Right atrium auricular region (tissue), 2 donors: ENCODE data around the gene SMIM35. TPM values are rescaled to one million over a fixed set of nuclear protein-coding genes. Genes with fewer than 3 reads are reported as not detected.
A peak's percentile ranks its signal among the peaks of the same experiment; 100 is the strongest.

Experiments used
- DNase-seq: peaks from one replicate; pipeline ENCODE4 v3.0.0-alpha.2; 2019; ENCODE audit warnings: low spot score
- H3K27ac ChIP-seq, 2 donors: fragments of 200-600 bp; sonication (generic); 1 replicate in 1 of 2; 2 replicates in 1 of 2; pipeline ENCODE4 v1.5.1; 2016 to 2019
- H3K27me3 ChIP-seq, 2 donors: fragments of 200-600 bp; sonication (generic); one replicate each; pipeline versions ENCODE4 v1.5.1 to v1.6.0; 2017 to 2019
- H3K36me3 ChIP-seq: fragments of 200-600 bp; sonication (generic); one replicate; pipeline ENCODE4 v1.5.1; 2016
- H3K4me1 ChIP-seq, 2 donors: fragments of 200-600 bp; sonication (generic); one replicate each; pipeline versions ENCODE4 v1.5.1 to v1.6.0; 2017 to 2019
- H3K4me3 ChIP-seq, 2 donors: fragments of 200-600 bp; sonication (generic); 1 replicate in 1 of 2; 2 replicates in 1 of 2; pipeline ENCODE4 v1.5.1; 2017 to 2019; ENCODE audit warnings: mild to moderate bottlenecking in 1 of 2, moderate library complexity in 1 of 2
- H3K9me3 ChIP-seq, 2 donors: fragments of 200-600 bp; sonication (generic); one replicate each; pipeline ENCODE4 v1.5.1; 2019
- CTCF ChIP-seq, 2 donors: fragments of 200-600 bp; sonication (generic); IDR thresholded peaks; one replicate each; pipeline ENCODE4 v1.5.1; 2019; ENCODE audit warnings: antibody characterized with exemption in 2 of 2
- total RNA-seq, 2 donors: library from RNA; depleted of rRNA; stranded (reverse); fragments of >200 nt; gene quantifications; one replicate each; pipeline ENCODE4 v1.1.0, GENCODE V29; 2016

The SMIM35 gene
- total RNA-seq, 2 donors from 2014 or later, result not detected

- no peak overlapping the region for H3K27ac ChIP-seq
- no peak overlapping the region for H3K4me3 ChIP-seq
- no peaks in the 10 kb centered on the region for H3K36me3 ChIP-seq
- H3K27me3 ChIP-seq, result no peaks in the 10 kb centered on the region
- TF ChIP-seq CTCF (IDR thresholded peaks at IDR 0.05), result no peak
- H3K4me1 ChIP-seq, result no peaks in the 10 kb centered on the region
- H3K9me3 ChIP-seq, result no peaks in the 10 kb centered on the region
- no peak for DNase-seq
Measured at GRCh38 chr11:118124929-118125535, 38.3 kb upstream of the SMIM35 start.

- no peak for TF ChIP-seq CTCF (IDR thresholded peaks at IDR 0.05)
- no peak for DNase-seq
- no peak overlapping the region for H3K27ac ChIP-seq
Measured at GRCh38 chr11:118120793-118121192, 34.0 kb upstream of the SMIM35 start.

GRCh38 chr11:118117790-118118601, 31.2 kb upstream of the SMIM35 start:
- peak overlapping the region; percentile 8 to 19 for H3K27ac ChIP-seq

More at GRCh38 chr11:118120793-118121192, 34.0 kb upstream of the SMIM35 start:
- H3K36me3 ChIP-seq, result no peaks in the 10 kb centered on the region
- H3K9me3 ChIP-seq, result no peaks in the 10 kb centered on the region
- H3K27me3 ChIP-seq, result no peaks in the 10 kb centered on the region
- H3K4me3 ChIP-seq, result no peak overlapping the region
- peaks cover 0 to 17% of the 10 kb centered on the region in 2 donors for H3K4me1 ChIP-seq

GRCh38 chr11:118115048-118115447, 28.3 kb upstream of the SMIM35 start:
- Histone ChIP-seq H3K27me3 (no peaks in the 10 kb centered on the region), H3K9me3 (no peaks in the 10 kb centered on the region), H3K4me1 (peaks cover 0 to 17% of the 10 kb centered on the region in 2 donors), H3K36me3 (no peaks in the 10 kb centered on the region), H3K4me3 (no peak overlapping the region), H3K27ac (no peak overlapping the region)
- TF ChIP-seq CTCF (IDR thresholded peaks at IDR 0.05), result no peak
- DNase-seq, result no peak

More at GRCh38 chr11:118117790-118118601, 31.2 kb upstream of the SMIM35 start:
- Histone ChIP-seq H3K9me3 (no peaks in the 10 kb centered on the region), H3K4me3 (no peak overlapping the region), H3K4me1 (peaks cover 0 to 17% of the 10 kb centered on the region in 2 donors), H3K36me3 (no peaks in the 10 kb centered on the region), H3K27me3 (no peaks in the 10 kb centered on the region)
- DNase-seq, result no peak
- no peak for TF ChIP-seq CTCF (IDR thresholded peaks at IDR 0.05)

- Histone ChIP-seq H3K27me3 (no peaks in the 10 kb centered on the region), H3K4me3 (no peak overlapping the region), H3K9me3 (no peaks in the 10 kb centered on the region), H3K4me1 (peaks cover 0 to 17% of the 10 kb centered on the region in 2 donors), H3K27ac (no peak overlapping the region), H3K36me3 (no peaks in the 10 kb centered on the region)
- DNase-seq, result no peak
- TF ChIP-seq CTCF (IDR thresholded peaks at IDR 0.05), result no peak
Measured at GRCh38 chr11:118114266-118114665, 27.5 kb upstream of the SMIM35 start.
